Lower leg skin (tissue), 4 donors: Measurements from ENCODE around the gene TNFSF10. TPM values are rescaled to one million over a fixed set of nuclear protein-coding genes. Genes with fewer than 3 reads are reported as not detected.

ENCODE experiments used
- DNase-seq, 2 donors: peaks; one replicate each; pipeline ENCODE4 v3.0.0-alpha.2; 2019; ENCODE audit warnings: low spot score in 2 of 2
- H3K4me3 ChIP-seq: fragments of 200-600 bp; sonication (generic); 2 replicates; pipeline ENCODE4 v1.5.1; 2017; ENCODE audit warnings: mild to moderate bottlenecking, low read depth; ENCODE audit not compliant: poor library complexity, severe bottlenecking
- CTCF ChIP-seq, 3 donors: fragments of 450-650 bp; IDR thresholded peaks; one replicate each; pipeline ENCODE4 v1.5.1; 2016; ENCODE audit warnings: antibody characterized with exemption in 3 of 3, mild to moderate bottlenecking in 3 of 3, moderate library complexity in 2 of 3
- POLR2A ChIP-seq, 2 donors: fragments of 450-650 bp; IDR thresholded peaks; one replicate each; pipeline ENCODE4 v1.6.1; 2016 to 2017; ENCODE audit warnings: antibody characterized with exemption in 2 of 2, mild to moderate bottlenecking in 1 of 2, moderate library complexity in 1 of 2
- WGBS, 2 donors: methylation state at CpG; one replicate each; pipeline ENCODE4 v1.1.5; 2018; 5-methylcytosine and 5-hydroxymethylcytosine counted together
- intact Hi-C: fragments of 100-400 bp; cut with DNase I; formaldehyde crosslinking; loops from one replicate; pipeline ENCODE4 v1.15.0; 2023; ENCODE audit warnings: low total_unique reads
- total RNA-seq, 4 donors: library from RNA; depleted of rRNA; stranded (reverse); fragments of >200 nt; gene quantifications; one replicate each; pipeline ENCODE4 v1.1.0, GENCODE V29; 2016

TNFSF10 gene
- total RNA-seq, 4 donors from 2014 or later, result 57.5 to 75.2 (median 68.4) TPM

GRCh38 chr3:172461530-172462138 lies 61.6 kb downstream of the TNFSF10 start:
- intact Hi-C loops, result no loop called here
- TF ChIP-seq POLR2A (IDR thresholded peaks at IDR 0.05) (no peak), CTCF (IDR thresholded peaks at IDR 0.05) (peak in 1 of 3 donors; percentile 60)
- no peak for DNase-seq
- 34 to 35% methylated on average over 5 of the region's 5 CpGs for WGBS, 2 donors
- no peak overlapping the region for H3K4me3 ChIP-seq

- WGBS, 2 donors, result 85 to 95% methylated on average over 3 of the region's 3 CpGs
- H3K4me3 ChIP-seq, result no peak overlapping the region
- intact Hi-C loops, result no loop called here
- no peak for DNase-seq
- TF ChIP-seq CTCF (IDR thresholded peaks at IDR 0.05) (no peak), POLR2A (IDR thresholded peaks at IDR 0.05) (no peak)
These were observed 66.8 kb downstream of the TNFSF10 start for GRCh38 chr3:172456404-172456803.

Other genes with a start within 250 kb of the TNFSF10 start
- not detected for gene GHSR, start 75.0 kb downstream of the TNFSF10 start, total RNA-seq
- 1 to 10 TPM; 2.1 to 7.8 (median 6.3) TPM for gene NCEH1, start 187.6 kb upstream of the TNFSF10 start, total RNA-seq
- 10 to 100 TPM in 2 of 4 donors, 1 to 10 TPM in 2; 8.3 to 11.7 (median 10.8) TPM for gene ECT2, start 227.3 kb upstream of the TNFSF10 start, total RNA-seq